ENCODE results near the gene HIC1.
"Not testable (repeated sequence)": the region's sequence is repeated elsewhere in the genome, so short reads cannot be mapped to it uniquely, and the experiment has no call there.

Gene HIC1, protein sequence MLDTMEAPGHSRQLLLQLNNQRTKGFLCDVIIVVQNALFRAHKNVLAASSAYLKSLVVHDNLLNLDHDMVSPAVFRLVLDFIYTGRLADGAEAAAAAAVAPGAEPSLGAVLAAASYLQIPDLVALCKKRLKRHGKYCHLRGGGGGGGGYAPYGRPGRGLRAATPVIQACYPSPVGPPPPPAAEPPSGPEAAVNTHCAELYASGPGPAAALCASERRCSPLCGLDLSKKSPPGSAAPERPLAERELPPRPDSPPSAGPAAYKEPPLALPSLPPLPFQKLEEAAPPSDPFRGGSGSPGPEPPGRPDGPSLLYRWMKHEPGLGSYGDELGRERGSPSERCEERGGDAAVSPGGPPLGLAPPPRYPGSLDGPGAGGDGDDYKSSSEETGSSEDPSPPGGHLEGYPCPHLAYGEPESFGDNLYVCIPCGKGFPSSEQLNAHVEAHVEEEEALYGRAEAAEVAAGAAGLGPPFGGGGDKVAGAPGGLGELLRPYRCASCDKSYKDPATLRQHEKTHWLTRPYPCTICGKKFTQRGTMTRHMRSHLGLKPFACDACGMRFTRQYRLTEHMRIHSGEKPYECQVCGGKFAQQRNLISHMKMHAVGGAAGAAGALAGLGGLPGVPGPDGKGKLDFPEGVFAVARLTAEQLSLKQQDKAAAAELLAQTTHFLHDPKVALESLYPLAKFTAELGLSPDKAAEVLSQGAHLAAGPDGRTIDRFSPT

DNA sequence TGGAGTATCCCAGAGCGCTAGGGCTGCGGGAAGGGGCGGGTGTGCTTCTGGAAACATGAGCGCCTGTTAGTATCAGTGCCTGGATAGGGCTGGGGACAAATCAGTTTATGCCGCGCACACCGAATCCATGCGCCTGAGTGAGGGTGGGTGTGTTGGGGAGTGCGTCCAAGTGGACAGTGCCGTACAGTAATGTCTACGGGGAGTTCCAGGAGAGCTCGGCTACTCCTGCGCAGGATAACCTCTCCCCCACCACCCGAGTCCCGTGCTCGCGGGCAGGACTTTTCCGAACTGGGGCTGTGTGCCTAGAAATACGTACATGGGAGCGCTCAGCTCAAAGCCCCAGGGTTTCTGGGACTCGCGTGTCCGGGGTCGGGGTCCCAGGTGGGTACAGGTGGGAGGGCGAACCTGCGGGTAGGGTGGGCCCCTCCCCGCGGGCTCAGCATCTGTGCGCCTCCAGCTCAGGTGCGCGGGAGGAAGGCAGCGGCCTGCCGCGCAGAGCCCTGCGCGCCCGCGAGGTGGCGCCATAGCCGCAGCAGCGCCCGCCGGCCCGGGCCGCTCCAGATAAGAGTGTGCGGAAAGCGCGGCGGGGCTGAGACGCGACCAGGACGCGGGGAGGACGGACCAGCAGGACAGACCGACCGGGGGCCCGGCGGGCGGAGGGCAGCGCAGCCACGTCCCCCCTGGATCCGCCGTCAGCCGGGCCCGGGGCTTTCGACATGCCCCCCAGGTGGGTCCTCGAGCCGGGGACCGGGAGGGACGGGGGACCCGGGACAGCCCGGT, at the start of gene HIC1:
Gene HIC1, plus strand, starts transcription at position 592 of the 780 bp plus-strand sequence. CDS start 1,588 bp downstream, outside the sequence.
- DNase-seq, result peak; percentile 90

DNA sequence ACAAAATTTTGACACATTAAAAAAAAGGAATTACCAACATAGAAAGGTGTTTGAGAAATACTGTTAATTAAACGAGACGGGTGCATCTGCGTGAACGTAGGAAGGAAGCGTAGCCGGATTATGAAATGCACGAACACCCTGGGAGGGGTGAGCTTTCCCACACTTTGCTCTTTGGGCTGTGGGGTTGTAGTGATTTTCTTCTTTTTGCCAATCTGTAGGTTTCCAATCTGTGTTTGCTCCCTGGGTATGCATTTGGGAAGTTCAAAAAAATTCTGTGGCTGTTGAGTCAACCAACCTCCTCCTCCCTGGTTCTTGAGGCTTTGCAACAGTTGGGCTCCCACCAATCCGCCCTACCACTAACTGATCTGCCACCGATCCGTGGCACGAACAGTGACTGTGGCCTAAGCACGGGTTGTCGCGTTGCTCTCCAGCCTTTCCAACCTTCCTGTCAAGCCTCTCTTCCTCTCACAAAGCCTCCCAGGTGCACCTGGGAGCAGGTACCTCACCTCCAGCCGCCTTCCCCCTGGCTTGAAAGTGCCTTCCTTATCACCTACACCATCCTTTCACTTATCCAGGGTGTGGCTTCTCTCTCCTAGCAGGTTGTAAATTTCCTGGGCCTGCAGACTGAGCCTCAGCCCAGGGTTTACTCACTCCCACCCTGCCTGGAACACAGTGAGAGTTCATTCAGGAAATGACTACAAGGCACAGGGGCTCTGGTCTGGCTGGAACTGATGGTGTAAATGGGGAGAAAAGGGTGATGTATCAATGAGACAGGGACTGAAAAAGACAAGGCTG, 46.4 kb upstream of the HIC1 start:
- DNase-seq, result no peak

DNA sequence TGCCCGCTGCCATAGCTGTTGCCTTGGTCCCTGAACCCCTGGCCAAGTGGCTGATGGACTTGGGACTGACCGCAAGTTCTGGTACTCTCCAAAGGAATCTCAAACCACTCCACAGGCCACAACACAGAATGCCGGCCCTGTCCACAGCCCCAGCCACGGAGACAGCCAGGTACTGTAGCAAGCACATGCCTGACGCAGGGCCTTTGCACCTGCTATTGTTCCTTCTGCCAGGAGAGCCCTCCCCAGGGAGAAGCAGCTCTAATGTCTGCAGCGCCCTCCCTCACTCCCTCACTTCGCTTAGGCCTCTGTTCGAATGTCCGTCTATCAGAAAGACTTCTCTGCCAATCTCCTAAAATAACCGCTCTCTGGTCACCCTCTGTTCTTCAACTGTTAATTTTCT, 45.2 kb upstream of the HIC1 start:
- DNase-seq, result no peak

DNA sequence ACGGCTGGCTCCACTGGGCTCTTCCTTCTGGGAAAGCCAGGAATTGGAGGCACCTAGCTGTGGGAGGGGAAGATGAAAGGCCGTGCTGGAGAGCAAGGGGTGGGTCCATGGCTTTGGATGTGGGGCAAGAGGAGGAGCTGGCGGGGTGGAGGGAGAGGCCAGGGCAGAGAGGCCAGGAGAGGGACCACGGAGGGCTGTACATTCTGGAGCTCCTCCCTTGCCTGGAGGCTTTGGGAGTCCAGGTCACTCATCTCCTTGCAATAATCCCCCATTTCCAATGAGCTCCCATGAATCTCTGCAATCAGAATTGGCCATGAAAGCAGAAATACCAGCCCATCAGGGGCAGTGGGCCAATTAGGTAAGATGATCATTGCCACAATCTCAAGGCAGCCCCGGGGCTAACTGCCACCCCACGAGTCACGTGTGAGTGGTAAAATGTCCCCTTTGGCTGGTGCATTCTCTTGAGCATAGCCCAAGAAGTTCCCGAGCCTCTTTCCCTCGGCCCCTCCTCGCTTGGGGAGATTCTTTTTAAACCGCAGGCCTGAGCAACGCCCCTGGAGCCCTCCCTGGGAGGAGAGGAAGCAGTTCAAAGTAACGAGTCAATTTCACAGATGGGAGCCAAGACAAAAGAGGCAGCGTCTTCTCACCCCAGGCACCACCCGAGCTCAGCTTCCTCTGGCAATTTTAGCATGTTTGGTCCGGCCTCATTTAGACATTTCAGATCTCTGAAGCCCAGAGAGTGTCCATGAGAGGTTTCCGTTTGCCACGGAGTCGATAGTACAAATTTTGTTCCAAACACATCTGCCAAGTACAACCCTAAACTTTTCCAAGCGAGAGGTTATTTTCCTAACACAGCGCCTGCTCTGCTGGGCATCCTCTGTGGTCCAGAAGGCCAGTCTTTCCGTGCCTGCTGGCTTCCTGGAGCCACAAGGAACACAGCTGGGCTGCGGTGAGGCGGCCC, 43.2 kb upstream of the HIC1 start:
- DNase-seq, result peak; percentile 79

DNA sequence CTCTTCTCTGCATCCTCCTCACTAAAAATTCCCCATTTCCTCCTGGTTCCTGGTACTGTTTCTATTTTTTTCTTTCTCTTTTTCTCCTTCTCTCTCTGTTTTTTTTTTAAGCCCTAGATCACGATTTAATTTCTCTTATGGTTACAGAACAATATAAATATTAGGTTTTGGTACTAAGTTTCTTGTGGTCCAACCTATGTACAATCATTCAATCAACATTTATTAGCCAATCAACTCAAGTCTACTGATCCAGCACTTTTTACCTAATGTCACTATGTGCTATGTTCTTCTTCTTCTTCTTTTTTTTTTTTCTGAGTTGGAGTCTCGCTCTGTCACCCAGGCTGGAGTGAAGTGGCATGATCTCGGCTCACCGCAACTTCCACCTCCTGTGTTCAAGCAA, 42.4 kb upstream of the HIC1 start:
- no peak for DNase-seq

DNA sequence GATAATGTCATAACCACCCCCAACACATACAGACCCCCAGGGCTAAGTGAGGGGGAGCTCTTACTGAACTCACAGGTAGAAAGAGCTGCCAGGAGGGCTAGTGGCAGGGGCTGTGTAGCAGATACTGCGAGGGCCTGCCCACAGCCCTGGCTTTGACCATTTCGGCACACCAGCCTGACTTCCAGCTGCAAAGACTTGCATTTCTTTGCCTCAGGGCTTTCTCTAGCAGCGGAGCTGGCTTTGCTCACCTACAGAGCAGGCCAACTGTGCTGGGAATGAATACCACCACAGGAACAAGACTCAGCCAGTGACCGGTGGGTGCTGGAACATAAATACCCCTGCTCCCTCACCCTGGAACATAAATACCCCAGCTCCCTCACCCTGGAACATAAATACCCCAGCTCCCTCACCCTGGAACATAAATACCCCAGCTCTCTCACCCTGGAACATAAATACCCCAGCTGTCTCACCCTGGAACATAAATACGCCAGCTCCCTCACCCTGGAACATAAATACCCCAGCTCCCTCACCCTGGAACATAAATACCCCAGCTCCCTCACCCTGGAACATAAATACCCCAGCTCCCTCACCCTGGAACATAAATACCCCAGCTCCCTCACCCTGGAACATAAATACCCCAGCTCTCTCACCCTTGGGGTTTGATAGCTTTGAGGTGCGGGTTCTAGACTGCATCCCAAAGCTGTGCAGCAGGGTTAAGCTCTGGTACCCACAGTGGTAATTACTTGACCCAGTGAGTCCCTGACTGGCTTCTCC, 41.5 kb upstream of the HIC1 start:
- not testable (repeated sequence) for DNase-seq

DNA sequence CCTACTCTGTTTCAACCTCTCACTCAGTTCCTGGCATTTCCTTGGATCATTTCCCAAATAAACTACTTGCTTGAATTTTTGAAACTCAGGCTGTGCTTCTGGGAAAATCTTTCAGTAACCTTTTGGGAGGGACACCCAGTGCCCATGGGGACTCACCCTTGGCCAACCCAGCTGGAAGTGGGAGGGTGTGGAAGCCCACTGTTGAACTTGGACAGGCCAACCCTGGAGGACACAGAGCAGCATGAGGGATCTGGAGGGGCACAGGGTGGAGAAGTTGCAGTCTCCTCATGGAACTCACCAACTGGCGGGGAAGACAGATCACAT, 40.9 kb upstream of the HIC1 start:
- DNase-seq, result no peak

DNA sequence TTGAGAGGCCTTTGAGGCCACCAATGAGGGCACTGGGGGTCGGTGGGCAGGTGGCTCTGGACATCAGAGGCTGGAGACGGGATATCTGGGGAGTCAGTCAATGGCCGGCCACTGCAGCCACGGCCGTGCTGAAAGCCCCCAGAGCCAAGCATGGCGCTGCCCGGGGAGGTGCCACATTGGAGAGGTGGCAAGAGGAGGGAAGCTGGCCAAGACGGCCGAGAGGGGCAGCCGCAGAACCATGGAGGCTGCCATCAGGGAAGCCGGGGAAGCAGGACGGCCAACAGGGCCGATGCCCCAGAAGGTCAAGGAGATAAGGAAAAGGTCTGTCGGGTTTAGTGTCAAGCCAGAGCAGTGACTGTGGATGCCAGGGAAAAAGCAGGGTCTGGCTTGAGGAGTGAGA, 39.6 kb upstream of the HIC1 start:
- no peak for DNase-seq

DNA sequence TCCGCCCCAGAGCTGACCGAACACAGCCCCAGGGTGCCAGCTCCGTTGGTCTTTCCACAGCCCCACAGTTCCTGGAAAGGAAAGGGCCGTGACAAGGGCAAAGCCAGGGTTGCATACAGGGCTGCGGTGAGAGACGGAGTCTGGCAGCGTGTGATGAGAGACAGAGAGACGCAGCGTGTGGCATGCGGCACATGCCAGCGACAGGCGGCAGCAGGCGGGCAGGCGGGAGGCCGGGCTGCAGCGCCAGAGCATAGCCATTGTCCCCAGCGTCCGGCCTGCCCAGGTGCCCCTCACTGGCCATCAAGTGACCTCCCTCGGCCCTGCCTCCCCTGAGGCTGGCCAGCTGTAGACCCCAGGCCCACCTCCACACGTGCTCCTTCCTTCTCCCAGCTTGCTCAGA, 38.4 kb upstream of the HIC1 start:
- DNase-seq, result no peak

DNA sequence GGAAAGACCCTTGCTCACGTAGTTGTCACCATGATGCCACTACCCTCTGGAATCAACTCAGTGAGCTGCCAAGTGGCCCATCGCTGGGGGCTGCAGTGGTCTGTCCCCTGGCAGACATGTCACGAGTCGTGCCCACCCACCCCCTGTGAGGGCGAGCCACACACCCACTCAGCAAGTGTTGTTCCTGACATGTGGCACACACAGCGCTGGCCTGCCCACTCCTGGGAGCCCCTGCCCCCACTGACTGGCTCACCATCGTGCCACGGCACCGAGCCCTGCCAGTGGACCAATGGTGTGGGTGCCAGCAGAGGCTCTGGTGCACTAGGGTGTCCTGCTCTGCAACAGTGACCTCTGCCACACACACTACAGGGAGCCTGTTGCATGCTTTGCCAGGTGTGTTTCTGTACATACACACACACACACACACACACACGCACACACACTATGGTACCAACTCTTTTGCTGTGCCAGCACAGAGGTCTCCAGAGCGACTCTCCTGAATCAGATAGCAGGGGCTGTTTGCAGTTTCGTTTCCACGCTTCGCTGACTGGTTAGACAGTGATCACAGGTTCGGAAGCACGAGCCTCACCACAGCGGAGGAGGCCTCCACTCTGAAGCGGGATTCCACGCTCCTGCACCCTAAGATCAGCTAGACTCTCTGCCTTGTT, 37.5 kb upstream of the HIC1 start:
- peak; percentile 39 for DNase-seq

DNA sequence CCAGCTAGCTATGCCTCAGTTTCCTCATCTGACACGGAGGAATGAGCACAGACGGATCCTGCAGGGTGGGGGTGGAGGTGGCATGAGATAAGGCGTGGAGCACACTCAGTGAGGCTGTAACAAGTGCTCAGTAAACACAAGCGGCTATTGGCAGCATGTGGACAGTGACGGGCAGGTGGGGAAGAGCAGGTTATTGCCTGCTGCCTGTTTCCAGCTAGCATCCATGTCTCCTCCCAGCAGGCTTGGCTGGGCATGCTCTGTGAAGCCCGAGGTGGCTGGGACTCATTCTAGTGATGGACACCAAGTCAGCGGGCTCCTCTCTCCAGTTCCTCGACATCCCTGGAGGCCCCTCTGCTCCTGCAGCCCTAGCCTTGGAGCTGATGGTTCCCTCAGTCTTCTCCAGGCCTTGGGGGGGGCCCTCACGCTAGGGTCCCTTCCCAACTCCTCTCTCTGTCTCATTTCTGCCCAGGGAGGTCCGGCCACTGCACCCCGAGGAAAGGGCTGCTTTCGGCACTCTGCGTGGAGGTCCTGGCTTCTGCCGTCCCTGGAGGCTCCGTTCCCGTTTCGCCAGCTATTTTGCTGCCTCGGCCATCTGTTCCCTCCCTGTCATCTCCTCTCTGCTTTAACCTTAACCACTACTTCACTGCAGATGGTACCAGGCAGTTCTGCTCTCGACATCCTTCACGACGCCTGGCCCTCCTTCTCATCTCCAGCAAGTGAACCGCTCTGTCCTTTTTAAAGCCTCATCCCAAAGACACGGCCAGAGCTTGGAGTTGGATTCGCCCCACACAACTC, 36.0 kb upstream of the HIC1 start:
- no peak for DNase-seq

DNA sequence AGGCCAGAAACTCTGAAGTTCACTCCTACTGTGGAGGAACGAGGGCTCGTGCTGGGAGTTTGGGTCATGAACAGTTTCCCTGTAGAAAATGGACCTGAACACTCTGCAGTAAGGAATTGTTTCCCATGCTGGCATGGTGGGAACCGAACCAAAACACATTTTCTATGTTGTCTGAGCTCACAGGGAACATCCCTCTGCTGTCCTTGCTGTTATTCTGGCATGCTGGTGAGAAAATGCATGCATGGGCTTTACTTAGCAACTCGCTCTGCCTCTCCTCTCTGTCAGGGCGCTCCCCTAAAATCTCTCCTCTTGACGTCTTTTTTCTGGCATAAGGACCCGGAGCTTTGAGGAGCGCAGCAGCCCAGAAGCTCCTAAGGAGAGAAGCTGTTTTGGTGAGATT, 35.2 kb upstream of the HIC1 start:
- no peak for DNase-seq

DNA sequence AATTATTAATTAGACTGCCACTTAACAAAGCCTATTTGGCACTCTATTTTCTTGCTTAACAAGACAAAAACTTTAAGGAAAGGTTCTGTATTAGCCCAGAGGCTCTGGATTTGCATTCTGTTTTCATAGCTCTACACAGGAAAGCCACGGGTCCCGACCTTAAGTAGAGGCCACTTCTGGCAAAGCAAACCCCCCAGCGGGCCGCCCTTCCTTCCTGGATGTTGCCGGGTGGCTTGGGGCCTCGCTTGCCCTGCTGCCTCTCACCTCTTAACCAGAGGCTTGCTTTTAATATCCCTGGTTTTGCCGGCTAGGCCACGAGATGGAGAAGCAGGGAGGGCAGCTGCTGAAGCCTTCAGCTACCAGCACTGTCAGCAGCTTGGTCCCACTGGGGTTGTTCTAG, 34.2 kb upstream of the HIC1 start:
- no peak for DNase-seq

DNA sequence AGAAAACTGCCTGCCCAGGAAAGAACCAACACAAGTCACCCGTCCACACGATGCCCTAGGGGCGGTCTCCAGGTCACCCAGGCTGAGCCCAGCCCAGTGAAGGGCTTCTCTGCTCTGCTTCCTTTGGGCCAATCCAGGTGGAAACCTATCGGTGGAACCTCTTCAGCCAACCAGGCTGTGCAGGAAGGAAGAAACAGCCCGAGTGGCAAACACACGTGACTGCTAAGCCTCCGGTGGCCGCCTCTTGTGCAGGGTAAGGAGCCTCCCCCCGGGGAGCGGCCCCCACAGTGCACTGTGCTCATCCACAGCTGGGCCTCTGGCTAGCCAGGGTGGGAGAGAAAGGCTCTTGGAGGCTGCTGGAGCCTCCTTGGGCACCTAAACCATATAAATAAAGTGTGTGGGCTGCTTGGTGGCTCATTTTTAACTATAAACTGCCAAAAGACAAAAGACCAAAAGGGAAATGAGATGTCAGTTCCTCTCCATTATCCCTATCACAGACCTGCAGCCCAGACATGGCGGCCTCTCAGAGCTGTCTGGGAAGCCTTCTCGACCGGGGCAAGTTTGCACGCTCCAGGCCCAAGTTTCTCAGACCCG, 32.2 kb upstream of the HIC1 start:
- no peak for DNase-seq

DNA sequence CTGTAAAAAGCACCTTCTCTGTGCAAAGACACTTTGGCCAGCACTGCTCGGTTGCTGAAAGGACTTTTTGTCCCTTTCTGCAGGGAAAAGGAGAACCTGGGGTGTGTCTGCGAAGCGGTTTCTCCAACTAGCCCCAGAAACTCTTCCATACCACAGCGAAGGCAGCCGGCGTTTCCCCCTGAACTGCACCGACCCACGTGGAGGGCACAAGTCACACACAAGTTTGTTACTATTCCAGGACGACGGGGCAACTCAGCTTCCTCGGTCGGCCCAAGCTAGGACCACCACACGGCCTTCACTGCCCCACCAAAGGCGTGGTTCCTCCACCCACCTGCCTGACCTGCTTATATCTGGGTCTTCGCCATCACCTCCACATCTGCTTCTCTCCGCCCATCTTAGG, 31.6 kb upstream of the HIC1 start:
- no peak for DNase-seq

DNA sequence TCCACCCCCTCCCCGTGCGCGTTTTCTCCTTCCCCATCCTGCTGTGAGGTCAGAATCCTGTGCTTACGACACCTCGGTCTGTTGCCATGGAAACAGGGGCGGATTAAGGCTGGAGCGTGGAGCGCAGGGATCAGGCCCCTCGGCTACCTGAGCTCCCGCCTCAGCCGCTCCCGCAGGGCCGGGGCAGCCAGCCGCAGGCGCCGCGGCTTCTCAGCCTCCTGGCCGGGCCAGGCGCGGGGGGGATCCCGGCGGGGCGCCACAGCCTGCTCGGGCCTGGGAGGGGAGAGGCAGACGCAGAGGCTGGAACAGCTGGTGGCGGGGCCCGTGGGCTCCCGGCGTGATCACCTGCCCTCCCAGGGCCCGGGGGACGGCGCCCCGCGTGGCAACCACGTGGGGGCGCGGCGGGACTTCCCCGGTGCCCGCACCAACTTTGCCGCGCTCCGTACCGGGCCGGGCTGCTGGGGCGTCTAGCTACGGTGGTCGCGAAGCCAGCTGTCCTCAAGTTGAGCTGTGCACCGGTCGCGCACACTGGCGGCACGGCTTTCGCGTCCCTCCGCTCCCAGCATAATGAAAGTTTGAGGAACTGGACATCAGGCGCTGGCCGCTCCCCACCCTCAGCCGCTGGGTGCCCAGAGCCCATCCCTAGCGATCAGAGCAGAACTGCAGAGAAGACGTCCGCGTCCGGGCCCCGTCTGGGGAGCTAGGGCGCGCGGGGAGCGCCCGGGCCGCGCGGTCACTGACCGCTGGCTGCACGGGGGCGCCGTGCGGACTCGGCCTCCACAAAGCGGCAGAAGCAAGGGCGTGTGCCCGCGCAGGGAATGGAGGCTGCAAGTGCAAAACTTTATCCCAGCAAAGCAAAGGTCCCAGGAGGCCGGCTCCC, 31.0 kb upstream of the HIC1 start:
- peak; percentile 93 for DNase-seq

DNA sequence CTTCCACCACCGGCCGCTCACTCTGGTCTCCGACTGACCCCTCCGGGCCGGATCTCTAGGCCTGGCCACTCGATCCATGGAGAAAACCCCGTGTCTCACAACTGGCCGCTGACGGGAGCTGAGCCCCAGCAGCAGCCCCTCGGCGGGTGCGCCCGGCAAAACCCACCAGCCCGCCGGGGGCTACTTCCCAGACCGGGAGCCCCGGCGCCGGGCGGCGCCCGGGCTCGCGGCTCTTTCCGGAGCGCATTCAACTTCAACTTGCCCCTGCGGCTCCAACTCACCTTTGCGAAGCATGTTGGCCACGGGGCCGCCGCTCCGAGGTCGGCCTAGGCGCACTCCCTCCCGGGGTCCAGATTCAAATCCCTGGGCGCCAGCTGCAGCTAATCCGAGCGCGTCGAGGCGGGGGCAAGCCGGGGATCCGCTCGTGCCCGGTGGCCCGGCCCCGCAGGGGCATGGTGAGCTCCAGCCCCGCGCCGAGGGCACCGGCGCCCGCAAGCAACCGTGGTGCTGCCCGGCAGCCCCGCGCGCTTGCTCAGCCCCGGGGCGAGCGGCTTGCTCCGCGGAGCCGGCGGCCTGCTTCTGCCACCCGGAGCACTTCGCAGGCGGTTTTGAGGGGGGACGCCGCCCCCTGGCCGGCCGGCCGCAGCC, 30.2 kb upstream of the HIC1 start:
- DNase-seq, result no peak
